ENCODE results near the gene ZFP36L1.
A peak's percentile ranks its signal among the peaks of the same experiment; 100 is the strongest.

Gene ZFP36L1

GRCh38 chr14:68800953-68801352, 8.1 kb upstream of the ZFP36L1 start:
- FAIRE-seq (no peak), DNase-seq (ENCODE audit: insufficient read length, low spot score) (no peak)
- TF ChIP-seq POU2F2 (IDR thresholded peaks at IDR 0.05; ENCODE audit: low read depth, low read length), result no peak
- TF ChIP-seq SPI1 (IDR thresholded peaks at IDR 0.05; ENCODE audit: low read depth, low read length), result no peak
- no peak for TF ChIP-seq POLR2A (IDR thresholded peaks at IDR 0.05; ENCODE audit: low read depth, low read length)
- no peak for TF ChIP-seq POLR2AphosphoS5 (IDR thresholded peaks at IDR 0.05; ENCODE audit: low read depth, low read length)
- no peak for TF ChIP-seq TAF1 (IDR thresholded peaks at IDR 0.05; ENCODE audit: low read depth, low read length)
- no peak for TF ChIP-seq PAX5 (IDR thresholded peaks at IDR 0.05; ENCODE audit: insufficient read depth, low read length, severe bottlenecking)

GRCh38 chr14:68800390-68800789, 7.5 kb upstream of the ZFP36L1 start:
- DNase-seq (ENCODE audit: insufficient read length, low spot score) (no peak), FAIRE-seq (no peak)
- TF ChIP-seq TAF1 (IDR thresholded peaks at IDR 0.05; ENCODE audit: low read depth, low read length), result no peak
- no peak for TF ChIP-seq SPI1 (IDR thresholded peaks at IDR 0.05; ENCODE audit: low read depth, low read length)
- TF ChIP-seq POLR2A (IDR thresholded peaks at IDR 0.05; ENCODE audit: low read depth, low read length), result no peak
- no peak for TF ChIP-seq POU2F2 (IDR thresholded peaks at IDR 0.05; ENCODE audit: low read depth, low read length)
- no peak for TF ChIP-seq PAX5 (IDR thresholded peaks at IDR 0.05; ENCODE audit: insufficient read depth, low read length, severe bottlenecking)
- TF ChIP-seq POLR2AphosphoS5 (IDR thresholded peaks at IDR 0.05; ENCODE audit: low read depth, low read length), result no peak

GRCh38 chr14:68798621-68799020, 5.8 kb upstream of the ZFP36L1 start:
- no peak for TF ChIP-seq POLR2AphosphoS5 (IDR thresholded peaks at IDR 0.05; ENCODE audit: low read depth, low read length)
- no peak for TF ChIP-seq POLR2A (IDR thresholded peaks at IDR 0.05; ENCODE audit: low read depth, low read length)
- TF ChIP-seq PAX5 (IDR thresholded peaks at IDR 0.05; ENCODE audit: insufficient read depth, low read length, severe bottlenecking), result no peak
- TF ChIP-seq SPI1 (IDR thresholded peaks at IDR 0.05; ENCODE audit: low read depth, low read length), result no peak
- TF ChIP-seq TAF1 (IDR thresholded peaks at IDR 0.05; ENCODE audit: low read depth, low read length), result no peak
- TF ChIP-seq POU2F2 (IDR thresholded peaks at IDR 0.05; ENCODE audit: low read depth, low read length), result no peak
- no peak for FAIRE-seq
- no peak for DNase-seq (ENCODE audit: insufficient read length, low spot score)

- FAIRE-seq (peak; percentile 48), DNase-seq (ENCODE audit: insufficient read length, low spot score) (no peak)
- TF ChIP-seq SPI1 (IDR thresholded peaks at IDR 0.05; ENCODE audit: low read depth, low read length), result no peak
Observed at GRCh38 chr14:68797121-68797670, 4.3 kb upstream of the ZFP36L1 start.

- FAIRE-seq (no peak), DNase-seq (ENCODE audit: insufficient read length, low spot score) (no peak)
- TF ChIP-seq SPI1 (IDR thresholded peaks at IDR 0.05; ENCODE audit: low read depth, low read length) (peak; percentile 92), POLR2AphosphoS5 (IDR thresholded peaks at IDR 0.05; ENCODE audit: low read depth, low read length) (no peak), POLR2A (IDR thresholded peaks at IDR 0.05; ENCODE audit: low read depth, low read length) (no peak), POU2F2 (IDR thresholded peaks at IDR 0.05; ENCODE audit: low read depth, low read length) (peak; percentile 74; the same call in 1 of the 2 replicates), TAF1 (IDR thresholded peaks at IDR 0.05; ENCODE audit: low read depth, low read length) (peak; percentile 2; the same call in 1 of the 2 replicates), PAX5 (IDR thresholded peaks at IDR 0.05; ENCODE audit: insufficient read depth, low read length, severe bottlenecking) (no peak)
Observed at GRCh38 chr14:68796418-68797101, 3.7 kb upstream of the ZFP36L1 start.

GRCh38 chr14:68795597-68796417, 2.9 kb upstream of the ZFP36L1 start:
- FAIRE-seq (peak; percentile 88), DNase-seq (ENCODE audit: insufficient read length, low spot score) (no peak)
- TF ChIP-seq PAX5 (IDR thresholded peaks at IDR 0.05; ENCODE audit: insufficient read depth, low read length, severe bottlenecking) (no peak), POLR2A (IDR thresholded peaks at IDR 0.05; ENCODE audit: low read depth, low read length) (peak; percentile 19), POLR2AphosphoS5 (IDR thresholded peaks at IDR 0.05; ENCODE audit: low read depth, low read length) (peak; percentile 54; the same call in 1 of the 2 replicates), SPI1 (IDR thresholded peaks at IDR 0.05; ENCODE audit: low read depth, low read length) (0 out of 2 replicates have a peak, but pooled peaks have one; percentile 1), POU2F2 (IDR thresholded peaks at IDR 0.05; ENCODE audit: low read depth, low read length) (no peak; the same call in none of the 2 replicates), TAF1 (IDR thresholded peaks at IDR 0.05; ENCODE audit: low read depth, low read length) (peak; percentile 61)

- TF ChIP-seq TAF1 (IDR thresholded peaks at IDR 0.05; ENCODE audit: low read depth, low read length), result peak; percentile 26; the same call in 1 of the 2 replicates
- TF ChIP-seq PAX5 (IDR thresholded peaks at IDR 0.05; ENCODE audit: insufficient read depth, low read length, severe bottlenecking), result no peak
- peak; percentile 62 for TF ChIP-seq POLR2A (IDR thresholded peaks at IDR 0.05; ENCODE audit: low read depth, low read length)
- TF ChIP-seq POU2F2 (IDR thresholded peaks at IDR 0.05; ENCODE audit: low read depth, low read length), result peak; percentile 31; the same call in 1 of the 2 replicates
- no peak for TF ChIP-seq SPI1 (IDR thresholded peaks at IDR 0.05; ENCODE audit: low read depth, low read length)
- peak; percentile 61; the same call in 1 of the 2 replicates for TF ChIP-seq POLR2AphosphoS5 (IDR thresholded peaks at IDR 0.05; ENCODE audit: low read depth, low read length)
- FAIRE-seq (peak; percentile 16), DNase-seq (ENCODE audit: insufficient read length, low spot score) (no peak)
Observed at GRCh38 chr14:68794851-68795596, 2.2 kb upstream of the ZFP36L1 start.

- TF ChIP-seq SPI1 (IDR thresholded peaks at IDR 0.05; ENCODE audit: low read depth, low read length) (no peak), PAX5 (IDR thresholded peaks at IDR 0.05; ENCODE audit: insufficient read depth, low read length, severe bottlenecking) (no peak), POLR2A (IDR thresholded peaks at IDR 0.05; ENCODE audit: low read depth, low read length) (peak; percentile 32; the same call in 1 of the 2 replicates), POLR2AphosphoS5 (IDR thresholded peaks at IDR 0.05; ENCODE audit: low read depth, low read length) (peak; percentile 66), POU2F2 (IDR thresholded peaks at IDR 0.05; ENCODE audit: low read depth, low read length) (0 out of 2 replicates have a peak, but pooled peaks have one; percentile 37), TAF1 (IDR thresholded peaks at IDR 0.05; ENCODE audit: low read depth, low read length) (peak; percentile 28; the same call in 1 of the 2 replicates)
- DNase-seq (ENCODE audit: insufficient read length, low spot score) (no peak), FAIRE-seq (no peak)
Observed at GRCh38 chr14:68794130-68794850, 1.4 kb upstream of the ZFP36L1 start.
